Nephron (organoid): ENCODE results near the gene ULK4.
"Not testable (repeated sequence)": the region's sequence is repeated elsewhere in the genome, so short reads cannot be mapped to it uniquely, and the experiment has no call there.

Experiments used
- H3K27ac Mint-ChIP-seq, 3 experiments: 2 replicates each; pipeline ENCODE4 v1.8.0; 2020; ENCODE audit warnings: mixed read lengths in 3 of 3, mild to moderate bottlenecking in 2 of 3, moderate library complexity in 1 of 3
- H3K27me3 Mint-ChIP-seq: 2 replicates; pipeline ENCODE4 v1.8.0; 2021; ENCODE audit warnings: low read depth, mild to moderate bottlenecking, moderate library complexity, mixed read lengths
- H3K36me3 Mint-ChIP-seq: 2 replicates; pipeline ENCODE4 v1.8.0; 2020; ENCODE audit warnings: low read depth, mixed read lengths
- H3K4me1 Mint-ChIP-seq: 2 replicates; pipeline ENCODE4 v1.8.0; 2020; ENCODE audit warnings: mixed read lengths
- H3K4me3 Mint-ChIP-seq, 3 experiments: 2 replicates each; pipeline ENCODE4 v1.8.0; 2020; ENCODE audit warnings: mild to moderate bottlenecking in 3 of 3, mixed read lengths in 3 of 3, moderate library complexity in 2 of 3
- H3K9me3 Mint-ChIP-seq: 2 replicates; pipeline ENCODE4 v1.8.0; 2020; ENCODE audit warnings: mixed read lengths
- TF ChIP-seq, protein P1 (sequence below), 3 experiments: fragments of 200-600 bp; sonication (generic); IDR thresholded peaks; one replicate each; pipeline ENCODE4 v1.5.0; 2021; ENCODE audit warnings: antibody characterized with exemption in 3 of 3; ENCODE audit not compliant: unreplicated experiment in 3 of 3

The ULK4 gene

GRCh38 chr3:41872157-41872556 lies 89.7 kb downstream of the ULK4 start:
- Mint-ChIP-seq H3K9me3 (peaks cover 20% of the 10 kb centered on the region), H3K27me3 (no peaks in the 10 kb centered on the region), H3K36me3 (peaks cover 21% of the 10 kb centered on the region), H3K4me3 (no peak overlapping the region), H3K27ac (no peak overlapping the region), H3K4me1 (peaks cover 6% of the 10 kb centered on the region)
- TF ChIP-seq, protein P1, sequence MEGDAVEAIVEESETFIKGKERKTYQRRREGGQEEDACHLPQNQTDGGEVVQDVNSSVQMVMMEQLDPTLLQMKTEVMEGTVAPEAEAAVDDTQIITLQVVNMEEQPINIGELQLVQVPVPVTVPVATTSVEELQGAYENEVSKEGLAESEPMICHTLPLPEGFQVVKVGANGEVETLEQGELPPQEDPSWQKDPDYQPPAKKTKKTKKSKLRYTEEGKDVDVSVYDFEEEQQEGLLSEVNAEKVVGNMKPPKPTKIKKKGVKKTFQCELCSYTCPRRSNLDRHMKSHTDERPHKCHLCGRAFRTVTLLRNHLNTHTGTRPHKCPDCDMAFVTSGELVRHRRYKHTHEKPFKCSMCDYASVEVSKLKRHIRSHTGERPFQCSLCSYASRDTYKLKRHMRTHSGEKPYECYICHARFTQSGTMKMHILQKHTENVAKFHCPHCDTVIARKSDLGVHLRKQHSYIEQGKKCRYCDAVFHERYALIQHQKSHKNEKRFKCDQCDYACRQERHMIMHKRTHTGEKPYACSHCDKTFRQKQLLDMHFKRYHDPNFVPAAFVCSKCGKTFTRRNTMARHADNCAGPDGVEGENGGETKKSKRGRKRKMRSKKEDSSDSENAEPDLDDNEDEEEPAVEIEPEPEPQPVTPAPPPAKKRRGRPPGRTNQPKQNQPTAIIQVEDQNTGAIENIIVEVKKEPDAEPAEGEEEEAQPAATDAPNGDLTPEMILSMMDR (IDR thresholded peaks at IDR 0.05; ENCODE audit: unreplicated experiment in 3 of 3), result no peak

DNA sequence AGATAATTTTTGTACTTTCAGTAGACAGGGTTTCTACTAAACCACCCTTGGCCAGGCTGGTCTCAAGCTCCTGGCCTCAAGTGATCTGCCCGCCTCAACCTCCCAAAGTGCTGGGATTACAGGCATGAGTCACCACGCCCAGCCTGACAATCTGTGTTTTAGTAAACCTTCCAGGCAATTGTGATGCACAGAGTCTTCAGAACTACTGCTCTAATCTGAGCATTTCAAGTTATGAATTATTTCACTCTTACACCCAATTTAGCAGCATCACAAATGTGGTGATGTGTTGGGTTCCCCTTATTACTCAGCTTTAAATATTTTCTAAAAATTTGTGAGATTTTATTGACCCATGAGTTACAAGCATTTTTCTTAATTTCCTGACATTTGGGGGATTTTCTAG lies 94.4 kb downstream of the ULK4 start:
- Mint-ChIP-seq H3K27me3 (no peaks in the 10 kb centered on the region), H3K9me3 (peaks cover 31% of the 10 kb centered on the region), H3K4me3 (no peak overlapping the region)

DNA sequence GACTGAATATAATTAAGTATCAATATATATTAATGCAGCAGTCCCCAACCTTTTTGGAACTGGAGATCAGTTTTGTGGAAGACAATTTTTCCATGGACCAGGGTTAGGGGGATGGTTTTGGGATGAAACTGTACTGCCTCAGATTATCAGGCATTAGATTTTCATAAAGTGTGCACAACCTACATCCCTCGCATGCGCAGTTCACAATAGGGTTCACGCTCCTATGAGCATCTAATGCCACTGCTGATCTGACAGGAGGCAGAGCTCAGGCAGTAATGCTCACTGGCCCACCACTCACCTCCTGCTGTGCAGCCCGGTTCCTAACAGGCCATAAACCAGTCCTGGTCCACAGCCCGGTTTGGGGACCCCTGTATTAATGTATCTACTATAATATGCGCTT lies 95.6 kb downstream of the ULK4 start:
- Mint-ChIP-seq H3K4me1 (no peaks in the 10 kb centered on the region), H3K4me3 (no peak overlapping the region), H3K27me3 (no peaks in the 10 kb centered on the region), H3K27ac (no peak overlapping the region), H3K9me3 (peaks cover 31% of the 10 kb centered on the region), H3K36me3 (peaks cover 24% of the 10 kb centered on the region)
- TF ChIP-seq, protein P1 (IDR thresholded peaks at IDR 0.05; ENCODE audit: unreplicated experiment in 3 of 3), result no peak

More for the DNA sequence above, 94.4 kb downstream of the ULK4 start:
- TF ChIP-seq, protein P1 (IDR thresholded peaks at IDR 0.05; ENCODE audit: unreplicated experiment in 3 of 3), result no peak
- H3K36me3 Mint-ChIP-seq, result peaks cover 24% of the 10 kb centered on the region
- no peak overlapping the region for H3K27ac Mint-ChIP-seq
- H3K4me1 Mint-ChIP-seq, result no peaks in the 10 kb centered on the region

GRCh38 chr3:41863024-41863423 lies 98.9 kb downstream of the ULK4 start:
- Mint-ChIP-seq H3K27ac (no peak overlapping the region), H3K4me1 (no peaks in the 10 kb centered on the region), H3K36me3 (peaks cover 23% of the 10 kb centered on the region), H3K4me3 (no peak overlapping the region), H3K9me3 (peaks cover 25% of the 10 kb centered on the region), H3K27me3 (no peaks in the 10 kb centered on the region)
- TF ChIP-seq, protein P1 (IDR thresholded peaks at IDR 0.05; ENCODE audit: unreplicated experiment in 3 of 3), result no peak

DNA sequence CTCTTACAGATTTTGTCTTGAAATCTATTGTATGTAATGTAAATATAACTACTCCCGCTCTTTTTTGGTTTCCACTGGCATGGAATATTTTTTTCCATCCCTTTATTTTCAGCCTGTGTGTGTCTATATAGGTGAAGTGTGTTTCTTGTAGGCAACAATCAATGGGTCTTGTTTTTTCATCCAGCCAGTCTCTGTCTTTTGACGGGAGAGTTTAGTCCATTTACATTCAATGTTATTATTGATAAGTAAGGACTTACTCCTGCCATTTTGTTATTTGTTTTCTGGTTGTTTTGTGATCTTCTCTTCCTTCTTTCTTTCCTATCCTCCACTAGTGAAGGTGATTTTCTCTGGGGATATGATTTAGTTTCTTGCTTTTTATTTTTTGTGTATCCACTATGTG lies 101.4 kb downstream of the ULK4 start:
- Mint-ChIP-seq H3K9me3 (peaks cover 21% of the 10 kb centered on the region), H3K36me3 (peaks cover 20% of the 10 kb centered on the region)
- H3K27me3 Mint-ChIP-seq, H3K4me1 Mint-ChIP-seq, H3K4me3 Mint-ChIP-seq, H3K27ac Mint-ChIP-seq: not testable (repeated sequence)

- Mint-ChIP-seq H3K4me3 (no peak overlapping the region), H3K27ac (no peak overlapping the region), H3K4me1 (no peaks in the 10 kb centered on the region), H3K36me3 (peaks cover 11% of the 10 kb centered on the region), H3K27me3 (peaks cover 3% of the 10 kb centered on the region), H3K9me3 (peaks cover 7% of the 10 kb centered on the region)
- TF ChIP-seq, protein P1 (IDR thresholded peaks at IDR 0.05; ENCODE audit: unreplicated experiment in 3 of 3), result no peak
Measured at GRCh38 chr3:41854956-41855355, 106.9 kb downstream of the ULK4 start.
